ENCODE measurements around the gene SLC16A8.

Gene SLC16A8

DNA sequence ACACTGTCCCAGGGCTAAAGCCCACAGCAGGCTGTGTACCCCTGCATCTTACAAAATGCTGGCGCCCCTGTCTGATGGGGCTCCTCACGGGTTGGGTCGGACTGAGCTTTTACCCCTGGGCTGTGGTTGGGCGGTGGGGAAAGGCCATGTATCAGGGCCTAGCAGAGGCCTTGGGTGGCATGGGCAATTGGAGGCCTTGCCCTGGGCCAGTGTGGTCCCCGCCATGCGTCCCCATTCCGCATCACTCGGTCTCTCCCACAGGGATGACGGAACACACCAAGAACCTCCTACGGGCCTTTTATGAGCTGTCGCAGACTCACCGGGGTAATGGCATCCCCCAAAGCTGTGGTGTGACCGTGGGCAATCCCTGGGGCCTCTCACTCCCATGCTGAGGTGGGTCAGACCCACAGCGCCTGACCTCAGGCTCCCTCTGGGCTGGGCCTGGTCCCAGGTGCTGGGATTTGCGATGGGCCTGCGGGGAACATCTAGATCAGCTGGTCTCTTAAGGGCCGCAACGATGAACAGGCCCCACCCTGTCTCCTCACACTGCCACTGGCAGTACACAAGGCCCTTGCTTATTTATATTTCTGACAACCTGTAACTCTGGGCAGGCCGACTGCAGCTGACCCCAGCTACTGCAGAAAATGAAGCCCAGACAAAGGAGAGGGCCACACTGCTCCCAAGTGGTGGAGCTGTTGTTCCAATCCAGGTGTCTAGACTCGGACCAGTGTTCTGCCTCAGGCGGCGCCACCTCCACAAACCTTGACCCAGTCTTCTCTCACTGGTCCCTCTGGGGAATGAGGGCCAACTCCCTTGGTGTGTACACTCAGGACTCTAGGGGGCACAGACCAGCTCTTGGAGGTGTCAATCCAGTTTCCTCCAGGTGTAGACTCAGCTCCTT is 12.3 kb downstream of the SLC16A8 start:
- no peak for ATAC-seq
- TF ChIP-seq CSDC2 (CRISPR knock-in tag; IDR thresholded peaks at IDR 0.05) (no peak), ZFP3 (CRISPR knock-in tag; IDR thresholded peaks at IDR 0.05) (no peak), OSR1 (CRISPR knock-in tag; IDR thresholded peaks at IDR 0.05) (no peak), ZNF565 (CRISPR knock-in tag; conservative IDR thresholded peaks at IDR 0.05; ENCODE audit: low read depth) (no peak), ZC3H10 (CRISPR knock-in tag; IDR thresholded peaks at IDR 0.05) (no peak), SNAI2 (CRISPR knock-in tag; IDR thresholded peaks at IDR 0.05) (no peak), GLIS3 (CRISPR knock-in tag; IDR thresholded peaks at IDR 0.05) (no peak), ISL1 (CRISPR knock-in tag; IDR thresholded peaks at IDR 0.05) (no peak), ZNF70 (CRISPR knock-in tag; IDR thresholded peaks at IDR 0.05) (no peak)

GRCh38 chr22:38070250-38070921 is 13.6 kb downstream of the SLC16A8 start:
- no peak for TF ChIP-seq ZNF8 (CRISPR knock-in tag; IDR thresholded peaks at IDR 0.05)
- TF ChIP-seq, protein P1, sequence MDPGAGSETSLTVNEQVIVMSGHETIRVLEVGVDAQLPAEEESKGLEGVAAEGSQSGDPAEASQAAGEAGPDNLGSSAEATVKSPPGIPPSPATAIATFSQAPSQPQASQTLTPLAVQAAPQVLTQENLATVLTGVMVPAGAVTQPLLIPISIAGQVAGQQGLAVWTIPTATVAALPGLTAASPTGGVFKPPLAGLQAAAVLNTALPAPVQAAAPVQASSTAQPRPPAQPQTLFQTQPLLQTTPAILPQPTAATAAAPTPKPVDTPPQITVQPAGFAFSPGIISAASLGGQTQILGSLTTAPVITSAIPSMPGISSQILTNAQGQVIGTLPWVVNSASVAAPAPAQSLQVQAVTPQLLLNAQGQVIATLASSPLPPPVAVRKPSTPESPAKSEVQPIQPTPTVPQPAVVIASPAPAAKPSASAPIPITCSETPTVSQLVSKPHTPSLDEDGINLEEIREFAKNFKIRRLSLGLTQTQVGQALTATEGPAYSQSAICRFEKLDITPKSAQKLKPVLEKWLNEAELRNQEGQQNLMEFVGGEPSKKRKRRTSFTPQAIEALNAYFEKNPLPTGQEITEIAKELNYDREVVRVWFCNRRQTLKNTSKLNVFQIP (CRISPR knock-in tag; IDR thresholded peaks at IDR 0.05; ENCODE audit: borderline replicate concordance, low read depth) = no peak
- TF ChIP-seq, protein P2, sequence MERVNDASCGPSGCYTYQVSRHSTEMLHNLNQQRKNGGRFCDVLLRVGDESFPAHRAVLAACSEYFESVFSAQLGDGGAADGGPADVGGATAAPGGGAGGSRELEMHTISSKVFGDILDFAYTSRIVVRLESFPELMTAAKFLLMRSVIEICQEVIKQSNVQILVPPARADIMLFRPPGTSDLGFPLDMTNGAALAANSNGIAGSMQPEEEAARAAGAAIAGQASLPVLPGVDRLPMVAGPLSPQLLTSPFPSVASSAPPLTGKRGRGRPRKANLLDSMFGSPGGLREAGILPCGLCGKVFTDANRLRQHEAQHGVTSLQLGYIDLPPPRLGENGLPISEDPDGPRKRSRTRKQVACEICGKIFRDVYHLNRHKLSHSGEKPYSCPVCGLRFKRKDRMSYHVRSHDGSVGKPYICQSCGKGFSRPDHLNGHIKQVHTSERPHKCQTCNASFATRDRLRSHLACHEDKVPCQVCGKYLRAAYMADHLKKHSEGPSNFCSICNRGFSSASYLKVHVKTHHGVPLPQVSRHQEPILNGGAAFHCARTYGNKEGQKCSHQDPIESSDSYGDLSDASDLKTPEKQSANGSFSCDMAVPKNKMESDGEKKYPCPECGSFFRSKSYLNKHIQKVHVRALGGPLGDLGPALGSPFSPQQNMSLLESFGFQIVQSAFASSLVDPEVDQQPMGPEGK (CRISPR knock-in tag; IDR thresholded peaks at IDR 0.05; ENCODE audit: borderline replicate concordance) = no peak
- TF ChIP-seq OSR1 (CRISPR knock-in tag; IDR thresholded peaks at IDR 0.05) = no peak
- no peak for TF ChIP-seq ESRRG (CRISPR knock-in tag; IDR thresholded peaks at IDR 0.05)
- no peak for TF ChIP-seq ZNF565 (CRISPR knock-in tag; conservative IDR thresholded peaks at IDR 0.05; ENCODE audit: low read depth)
- TF ChIP-seq BACH2 (CRISPR knock-in tag; IDR thresholded peaks at IDR 0.05; ENCODE audit: borderline replicate concordance) = no peak
- TF ChIP-seq TCF4 (CRISPR knock-in tag; IDR thresholded peaks at IDR 0.05; ENCODE audit: borderline replicate concordance) = no peak
- TF ChIP-seq ZFP30 (CRISPR knock-in tag; IDR thresholded peaks at IDR 0.05) = no peak
- TF ChIP-seq CSDC2 (CRISPR knock-in tag; IDR thresholded peaks at IDR 0.05) = no peak
- TF ChIP-seq GLIS3 (CRISPR knock-in tag; IDR thresholded peaks at IDR 0.05) = no peak
- TF ChIP-seq, protein P3, sequence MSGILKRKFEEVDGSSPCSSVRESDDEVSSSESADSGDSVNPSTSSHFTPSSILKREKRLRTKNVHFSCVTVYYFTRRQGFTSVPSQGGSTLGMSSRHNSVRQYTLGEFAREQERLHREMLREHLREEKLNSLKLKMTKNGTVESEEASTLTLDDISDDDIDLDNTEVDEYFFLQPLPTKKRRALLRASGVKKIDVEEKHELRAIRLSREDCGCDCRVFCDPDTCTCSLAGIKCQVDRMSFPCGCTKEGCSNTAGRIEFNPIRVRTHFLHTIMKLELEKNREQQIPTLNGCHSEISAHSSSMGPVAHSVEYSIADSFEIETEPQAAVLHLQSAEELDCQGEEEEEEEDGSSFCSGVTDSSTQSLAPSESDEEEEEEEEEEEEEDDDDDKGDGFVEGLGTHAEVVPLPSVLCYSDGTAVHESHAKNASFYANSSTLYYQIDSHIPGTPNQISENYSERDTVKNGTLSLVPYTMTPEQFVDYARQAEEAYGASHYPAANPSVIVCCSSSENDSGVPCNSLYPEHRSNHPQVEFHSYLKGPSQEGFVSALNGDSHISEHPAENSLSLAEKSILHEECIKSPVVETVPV (CRISPR knock-in tag; IDR thresholded peaks at IDR 0.05) = no peak
- TF ChIP-seq PPARA (CRISPR knock-in tag; IDR thresholded peaks at IDR 0.05; ENCODE audit: borderline replicate concordance) = no peak
- no peak for TF ChIP-seq RARB (CRISPR knock-in tag; IDR thresholded peaks at IDR 0.05)
- TF ChIP-seq, protein P4, sequence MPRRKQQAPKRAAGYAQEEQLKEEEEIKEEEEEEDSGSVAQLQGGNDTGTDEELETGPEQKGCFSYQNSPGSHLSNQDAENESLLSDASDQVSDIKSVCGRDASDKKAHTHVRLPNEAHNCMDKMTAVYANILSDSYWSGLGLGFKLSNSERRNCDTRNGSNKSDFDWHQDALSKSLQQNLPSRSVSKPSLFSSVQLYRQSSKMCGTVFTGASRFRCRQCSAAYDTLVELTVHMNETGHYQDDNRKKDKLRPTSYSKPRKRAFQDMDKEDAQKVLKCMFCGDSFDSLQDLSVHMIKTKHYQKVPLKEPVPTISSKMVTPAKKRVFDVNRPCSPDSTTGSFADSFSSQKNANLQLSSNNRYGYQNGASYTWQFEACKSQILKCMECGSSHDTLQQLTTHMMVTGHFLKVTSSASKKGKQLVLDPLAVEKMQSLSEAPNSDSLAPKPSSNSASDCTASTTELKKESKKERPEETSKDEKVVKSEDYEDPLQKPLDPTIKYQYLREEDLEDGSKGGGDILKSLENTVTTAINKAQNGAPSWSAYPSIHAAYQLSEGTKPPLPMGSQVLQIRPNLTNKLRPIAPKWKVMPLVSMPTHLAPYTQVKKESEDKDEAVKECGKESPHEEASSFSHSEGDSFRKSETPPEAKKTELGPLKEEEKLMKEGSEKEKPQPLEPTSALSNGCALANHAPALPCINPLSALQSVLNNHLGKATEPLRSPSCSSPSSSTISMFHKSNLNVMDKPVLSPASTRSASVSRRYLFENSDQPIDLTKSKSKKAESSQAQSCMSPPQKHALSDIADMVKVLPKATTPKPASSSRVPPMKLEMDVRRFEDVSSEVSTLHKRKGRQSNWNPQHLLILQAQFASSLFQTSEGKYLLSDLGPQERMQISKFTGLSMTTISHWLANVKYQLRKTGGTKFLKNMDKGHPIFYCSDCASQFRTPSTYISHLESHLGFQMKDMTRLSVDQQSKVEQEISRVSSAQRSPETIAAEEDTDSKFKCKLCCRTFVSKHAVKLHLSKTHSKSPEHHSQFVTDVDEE (CRISPR knock-in tag; IDR thresholded peaks at IDR 0.05) = no peak
- TF ChIP-seq, protein P5, sequence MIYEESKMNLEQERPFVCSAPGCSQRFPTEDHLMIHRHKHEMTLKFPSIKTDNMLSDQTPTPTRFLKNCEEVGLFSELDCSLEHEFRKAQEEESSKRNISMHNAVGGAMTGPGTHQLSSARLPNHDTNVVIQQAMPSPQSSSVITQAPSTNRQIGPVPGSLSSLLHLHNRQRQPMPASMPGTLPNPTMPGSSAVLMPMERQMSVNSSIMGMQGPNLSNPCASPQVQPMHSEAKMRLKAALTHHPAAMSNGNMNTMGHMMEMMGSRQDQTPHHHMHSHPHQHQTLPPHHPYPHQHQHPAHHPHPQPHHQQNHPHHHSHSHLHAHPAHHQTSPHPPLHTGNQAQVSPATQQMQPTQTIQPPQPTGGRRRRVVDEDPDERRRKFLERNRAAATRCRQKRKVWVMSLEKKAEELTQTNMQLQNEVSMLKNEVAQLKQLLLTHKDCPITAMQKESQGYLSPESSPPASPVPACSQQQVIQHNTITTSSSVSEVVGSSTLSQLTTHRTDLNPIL (CRISPR knock-in tag; IDR thresholded peaks at IDR 0.05; ENCODE audit: low read depth) = no peak
- no peak for TF ChIP-seq ZC3H10 (CRISPR knock-in tag; IDR thresholded peaks at IDR 0.05)
- no peak for TF ChIP-seq SNAI2 (CRISPR knock-in tag; IDR thresholded peaks at IDR 0.05)

More at GRCh38 chr22:38070250-38070921, 13.6 kb downstream of the SLC16A8 start:
- no peak for ATAC-seq
